ENCODE data around the gene DNTT.

- TF ChIP-seq, protein P1, sequence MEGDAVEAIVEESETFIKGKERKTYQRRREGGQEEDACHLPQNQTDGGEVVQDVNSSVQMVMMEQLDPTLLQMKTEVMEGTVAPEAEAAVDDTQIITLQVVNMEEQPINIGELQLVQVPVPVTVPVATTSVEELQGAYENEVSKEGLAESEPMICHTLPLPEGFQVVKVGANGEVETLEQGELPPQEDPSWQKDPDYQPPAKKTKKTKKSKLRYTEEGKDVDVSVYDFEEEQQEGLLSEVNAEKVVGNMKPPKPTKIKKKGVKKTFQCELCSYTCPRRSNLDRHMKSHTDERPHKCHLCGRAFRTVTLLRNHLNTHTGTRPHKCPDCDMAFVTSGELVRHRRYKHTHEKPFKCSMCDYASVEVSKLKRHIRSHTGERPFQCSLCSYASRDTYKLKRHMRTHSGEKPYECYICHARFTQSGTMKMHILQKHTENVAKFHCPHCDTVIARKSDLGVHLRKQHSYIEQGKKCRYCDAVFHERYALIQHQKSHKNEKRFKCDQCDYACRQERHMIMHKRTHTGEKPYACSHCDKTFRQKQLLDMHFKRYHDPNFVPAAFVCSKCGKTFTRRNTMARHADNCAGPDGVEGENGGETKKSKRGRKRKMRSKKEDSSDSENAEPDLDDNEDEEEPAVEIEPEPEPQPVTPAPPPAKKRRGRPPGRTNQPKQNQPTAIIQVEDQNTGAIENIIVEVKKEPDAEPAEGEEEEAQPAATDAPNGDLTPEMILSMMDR (IDR thresholded peaks at IDR 0.05): no peak
- TF ChIP-seq POLR2A (IDR thresholded peaks at IDR 0.05): no peak
- no peak for TF ChIP-seq EP300 (IDR thresholded peaks at IDR 0.05)
- no peak for TF ChIP-seq POLR2AphosphoS5 (IDR thresholded peaks at IDR 0.05)
Observed at GRCh38 chr10:96285331-96285752, 18.9 kb upstream of the DNTT start.

Measured in sigmoid colon (tissue), 4 donors.